Measurements from ENCODE around the gene DHRSX.

- no peak for TF ChIP-seq CTCF (IDR thresholded peaks at IDR 0.05)
- TF ChIP-seq POLR2AphosphoS5 (IDR thresholded peaks at IDR 0.05): no peak
Observed at GRCh38 chrX:2425286-2426071, 75.3 kb downstream of the DHRSX start.

Measured in breast epithelium (tissue), 3 donors.